HG03025 (cell line): Measurements from ENCODE around the gene CIB1.
"Not testable (repeated sequence)": the region's sequence is repeated elsewhere in the genome, so short reads cannot be mapped to it uniquely, and the experiment has no call there.

Experiments
- ATAC-seq: cut with Tn5 transposase; IDR thresholded peaks from one replicate; pipeline ENCODE4 v1.9.1; 2021; ENCODE audit warnings: mild to moderate bottlenecking, moderate library complexity; ENCODE audit not compliant: unreplicated experiment, low FRiP score

CIB1 gene

DNA sequence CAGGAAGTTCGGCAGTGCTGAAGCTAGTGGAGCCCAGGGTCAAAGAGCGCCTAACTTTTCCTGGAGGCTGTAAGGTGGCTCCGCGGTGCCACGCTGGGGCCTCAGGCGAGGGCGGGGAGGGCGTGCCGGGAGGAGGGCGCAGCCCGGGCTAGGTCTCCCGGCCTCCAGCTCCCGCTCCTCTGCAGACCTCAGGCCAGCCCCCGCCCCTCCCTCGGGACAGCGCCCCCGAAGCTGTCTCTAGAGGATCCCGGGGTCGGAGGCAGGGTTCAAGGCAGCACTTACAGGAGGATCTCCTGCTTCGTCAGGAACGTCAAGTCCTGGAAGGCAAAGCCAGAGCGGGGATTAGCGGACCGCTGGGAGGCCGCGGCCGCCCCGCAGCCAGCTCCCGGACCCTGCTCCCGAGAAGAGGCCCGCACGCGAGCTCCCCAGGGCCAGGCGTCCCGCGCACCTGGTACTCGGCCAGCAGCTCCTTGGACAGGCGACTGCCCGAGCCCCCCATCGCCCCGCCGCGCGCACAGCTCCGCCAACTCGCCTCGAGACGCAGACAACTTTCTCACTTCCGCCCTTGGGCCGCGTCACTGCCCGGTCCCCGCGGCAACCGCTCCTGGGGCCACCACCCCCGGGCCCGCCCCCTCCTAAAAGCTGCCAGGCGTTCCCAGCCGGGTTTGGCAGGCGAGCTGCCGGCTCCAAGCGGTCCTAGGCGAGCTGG lies at the start of gene CIB1:
Gene CIB1 (minus strand): TSS at position 555 of the 709 bp plus-strand sequence. CDS start 56 bp downstream, at position 499.
- ATAC-seq: peak; percentile 74

DNA sequence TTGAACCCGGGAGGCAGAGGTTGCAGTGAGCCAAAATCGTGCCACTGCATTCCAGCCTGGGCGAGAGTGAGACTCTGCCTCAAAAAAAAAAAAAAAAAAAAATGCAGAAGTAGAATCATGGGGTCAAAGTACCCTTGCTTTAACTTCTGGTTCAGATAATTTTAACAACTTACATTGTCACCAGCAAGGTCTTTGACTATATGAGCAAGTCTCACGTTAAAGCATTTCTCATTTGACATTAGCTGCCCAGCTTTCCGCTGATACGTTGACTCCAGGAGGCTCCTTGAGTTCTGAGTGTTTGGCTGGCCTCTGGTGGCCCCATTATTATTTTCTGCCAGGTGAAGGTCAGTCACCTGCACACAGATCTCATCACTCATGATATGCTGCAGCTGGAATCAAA lies 47.9 kb upstream of the CIB1 start:
- not testable (repeated sequence) for ATAC-seq

DNA sequence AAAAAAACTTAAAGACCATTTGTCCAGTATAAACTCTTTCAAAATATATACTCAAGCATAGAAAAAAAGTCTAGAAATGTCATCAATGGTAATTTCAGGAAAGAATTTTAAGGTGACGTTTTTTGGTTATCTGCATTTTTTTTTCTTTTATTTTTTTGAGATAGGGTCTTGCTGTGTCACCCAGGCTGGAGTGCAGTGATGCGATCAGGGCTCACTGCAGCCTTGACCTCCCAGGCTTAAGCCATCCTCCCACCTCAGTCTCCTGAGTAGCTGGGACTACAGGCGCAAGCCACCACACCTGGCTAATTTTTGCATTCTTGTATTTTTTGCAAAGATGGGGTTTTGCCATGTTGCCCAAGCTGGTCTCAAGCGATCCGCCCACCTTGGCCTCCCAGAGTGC lies 47.0 kb upstream of the CIB1 start:
- not testable (repeated sequence) for ATAC-seq

DNA sequence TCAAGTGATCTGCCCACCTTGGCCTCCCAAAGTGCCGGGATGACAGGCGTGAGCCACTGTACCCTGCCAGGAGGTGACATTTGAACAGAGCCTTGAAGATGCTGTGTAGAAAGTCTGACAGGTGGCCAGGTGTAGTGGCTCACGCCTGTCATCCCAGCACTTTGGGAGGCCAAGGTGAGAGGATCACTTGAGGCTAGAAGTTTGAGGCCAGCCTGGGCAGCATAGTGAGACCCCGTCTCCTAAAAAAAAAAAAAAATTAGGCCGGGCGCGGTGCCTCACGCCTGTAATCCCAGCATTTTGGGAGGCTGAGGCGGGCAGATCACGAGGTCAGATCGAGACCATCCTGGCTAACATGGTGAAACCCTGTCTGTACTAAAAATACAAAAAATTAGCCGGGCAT lies 44.7 kb upstream of the CIB1 start:
- not testable (repeated sequence) for ATAC-seq

DNA sequence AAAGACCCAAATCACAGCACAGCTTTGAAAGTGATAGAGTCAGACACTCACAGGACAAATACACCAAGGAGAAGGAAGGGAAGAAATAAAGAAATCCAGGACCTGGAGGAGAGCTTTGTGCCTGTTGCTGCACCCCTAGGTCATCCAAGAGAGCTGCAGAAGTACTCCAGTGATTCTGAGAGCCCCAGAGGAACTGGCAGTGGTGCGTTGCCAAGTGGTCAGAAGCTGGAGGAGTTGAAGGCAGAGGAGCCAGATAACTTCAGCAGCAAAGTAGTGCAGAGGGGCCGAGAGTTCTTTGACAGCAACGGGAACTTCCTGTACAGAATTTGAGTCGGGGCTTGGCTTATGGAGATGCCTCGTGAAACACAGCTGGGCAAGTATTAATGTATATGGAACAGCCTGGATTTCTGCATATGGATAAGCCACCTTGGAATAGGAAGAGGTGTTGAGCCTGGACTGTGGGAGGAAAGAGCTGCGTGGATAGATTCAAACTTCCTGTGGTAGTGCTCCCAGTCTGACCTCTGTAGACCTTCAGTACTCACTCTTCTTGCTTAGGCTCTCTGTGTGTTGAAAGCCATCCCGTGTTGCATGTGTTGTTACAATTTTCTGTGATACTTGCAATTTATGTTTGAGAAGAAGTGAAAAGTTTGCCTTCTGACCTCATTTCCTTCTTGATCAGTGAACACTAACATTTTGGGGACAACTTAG lies 37.9 kb upstream of the CIB1 start:
- ATAC-seq: no peak

DNA sequence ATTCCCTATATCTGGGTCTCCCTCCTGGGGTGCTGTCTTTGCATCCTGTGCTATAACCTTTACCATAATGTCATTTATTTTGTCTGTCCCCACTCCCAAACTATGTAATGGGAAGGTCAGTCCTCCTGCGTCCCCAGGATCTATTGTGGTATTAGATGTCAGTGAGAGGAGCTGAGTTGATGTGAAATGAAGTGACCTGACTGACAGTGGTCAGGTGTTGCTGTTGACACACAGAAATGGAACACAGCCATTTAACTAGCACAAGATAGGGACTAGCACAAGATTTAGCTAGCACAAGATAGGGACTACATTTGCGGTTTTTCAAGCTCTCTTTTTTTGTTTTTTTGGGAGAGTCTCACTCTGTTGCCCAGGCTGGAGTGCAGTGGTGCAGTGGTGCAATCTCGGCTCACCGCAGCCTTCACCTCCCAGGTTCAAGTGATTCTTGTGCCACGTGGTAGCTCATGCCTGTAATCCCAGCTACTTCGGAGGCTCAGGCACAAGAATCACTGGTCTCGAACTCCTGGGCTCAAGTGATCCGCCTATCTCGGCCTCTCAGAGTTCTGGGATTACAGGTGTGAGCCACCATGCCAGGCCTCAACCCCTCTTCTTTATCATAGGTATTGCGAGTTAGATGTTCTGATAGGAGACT lies 36.9 kb upstream of the CIB1 start:
- ATAC-seq: no peak

DNA sequence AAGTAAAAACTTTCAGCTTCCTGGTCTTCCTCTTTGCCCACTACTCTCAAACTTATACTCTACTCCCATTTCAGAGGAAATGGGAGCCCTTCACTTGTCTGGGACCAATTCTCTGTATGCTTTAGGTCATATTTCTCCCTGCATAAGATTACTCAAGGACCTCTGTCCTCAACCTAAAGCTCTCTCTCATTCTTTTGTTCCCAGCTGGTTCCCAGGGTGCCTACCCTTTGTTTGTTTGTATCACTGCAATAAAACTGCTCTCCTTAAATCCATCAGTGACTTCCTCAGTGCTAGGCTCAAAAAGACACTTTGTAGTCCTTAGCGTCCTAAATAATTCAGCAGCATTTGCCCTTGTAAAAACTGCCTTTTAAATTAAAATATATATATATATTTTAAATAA lies 34.7 kb upstream of the CIB1 start:
- ATAC-seq: no peak

DNA sequence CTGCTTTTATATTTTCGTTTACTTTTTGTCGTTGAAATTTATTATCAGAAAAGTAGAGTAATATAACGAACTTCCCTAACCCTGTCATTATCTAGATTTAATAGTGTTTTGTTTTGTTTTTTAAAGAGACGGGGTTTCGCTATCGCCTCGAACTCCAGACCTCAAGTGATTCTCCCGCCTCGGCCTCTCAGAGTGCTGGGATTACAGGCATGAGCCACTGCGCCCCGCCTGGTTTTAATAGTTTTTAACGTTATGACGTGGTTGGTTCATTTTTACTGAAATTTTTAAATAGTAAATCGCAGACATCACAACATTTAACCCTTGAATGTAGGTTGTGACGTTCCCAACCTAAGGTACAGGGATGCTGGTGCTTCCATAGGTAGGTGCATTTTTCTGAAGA lies 32.7 kb upstream of the CIB1 start:
- no peak for ATAC-seq

DNA sequence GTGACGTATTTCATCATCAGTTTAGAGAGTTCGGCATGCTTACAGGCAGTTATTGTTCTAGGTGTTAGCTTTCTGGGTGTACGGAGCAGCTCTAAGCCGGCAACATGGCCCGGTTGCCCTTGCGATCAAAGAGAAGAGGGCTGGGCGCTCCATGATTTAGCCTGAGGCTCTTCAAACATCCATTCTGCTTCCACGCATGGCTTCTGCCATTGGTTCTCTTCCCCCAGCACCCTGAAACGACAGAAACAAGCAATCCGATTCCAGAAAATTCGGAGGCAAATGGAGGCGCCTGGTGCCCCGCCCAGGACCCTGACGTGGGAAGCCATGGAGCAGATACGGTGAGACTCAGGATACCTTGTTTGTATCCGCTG lies 32.3 kb upstream of the CIB1 start:
- peak; percentile 19 for ATAC-seq

DNA sequence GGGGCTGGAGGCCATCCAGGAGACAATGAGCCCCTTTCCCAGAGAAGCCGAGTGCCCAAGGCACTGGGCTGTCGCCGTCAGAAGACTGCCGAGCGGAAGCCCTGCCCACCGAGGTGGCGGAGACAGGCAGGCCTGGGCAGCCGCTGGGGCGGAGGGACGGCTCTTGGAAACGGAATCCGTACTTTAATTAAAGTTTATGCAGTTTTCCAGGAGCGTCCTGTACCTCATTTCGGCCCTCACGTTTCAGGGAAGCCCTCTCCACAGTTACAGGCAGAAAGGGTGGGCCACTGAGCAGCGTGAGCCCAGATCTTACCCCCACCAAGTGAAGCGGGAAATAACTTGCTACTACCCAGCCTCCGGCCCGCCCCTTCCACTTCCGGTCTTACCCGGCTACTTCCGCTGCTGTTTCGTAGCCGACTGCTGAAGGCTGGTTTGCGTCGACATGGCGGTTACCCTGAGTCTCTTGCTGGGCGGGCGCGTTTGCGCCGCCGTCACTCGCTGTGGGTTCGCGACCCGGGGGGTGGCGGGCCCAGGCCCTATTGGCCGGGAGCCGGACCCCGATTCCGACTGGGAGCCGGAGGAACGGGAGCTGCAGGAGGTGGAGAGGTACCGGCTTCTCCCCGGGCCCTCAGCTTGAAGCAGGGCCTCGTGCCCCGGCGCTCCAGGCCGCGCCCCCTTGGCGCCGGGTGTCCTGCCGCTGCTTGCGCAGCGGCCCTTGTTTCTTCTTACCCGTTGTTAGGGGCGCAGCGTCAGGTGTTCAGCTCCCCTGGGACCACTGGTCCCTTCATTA lies 31.7 kb upstream of the CIB1 start, which contains the start of gene NGRN:
Gene NGRN (plus strand): TSS at position 402 of the 790 bp plus-strand sequence. CDS start 41 bp downstream, at position 443.
- peak; percentile 88 for ATAC-seq

DNA sequence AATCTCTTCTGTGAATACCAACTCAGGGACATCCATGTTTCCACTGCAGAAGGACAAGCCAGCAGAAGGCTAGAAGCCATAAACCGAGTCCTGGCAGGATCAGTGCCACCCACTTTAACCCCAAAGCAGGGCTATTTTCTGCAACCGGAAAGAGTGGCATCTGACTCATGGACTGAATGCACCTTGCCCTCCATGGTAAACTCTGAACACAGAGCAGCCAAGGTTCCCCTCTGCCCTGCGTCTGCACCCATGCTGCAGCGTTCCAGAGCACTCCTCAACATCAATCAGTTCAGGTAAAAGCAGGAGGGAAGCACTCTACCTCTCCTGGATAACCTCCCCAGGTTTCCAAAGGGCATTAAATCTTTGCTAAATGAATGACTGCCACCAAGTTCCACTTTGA lies 30.9 kb upstream of the CIB1 start:
- no peak for ATAC-seq

DNA sequence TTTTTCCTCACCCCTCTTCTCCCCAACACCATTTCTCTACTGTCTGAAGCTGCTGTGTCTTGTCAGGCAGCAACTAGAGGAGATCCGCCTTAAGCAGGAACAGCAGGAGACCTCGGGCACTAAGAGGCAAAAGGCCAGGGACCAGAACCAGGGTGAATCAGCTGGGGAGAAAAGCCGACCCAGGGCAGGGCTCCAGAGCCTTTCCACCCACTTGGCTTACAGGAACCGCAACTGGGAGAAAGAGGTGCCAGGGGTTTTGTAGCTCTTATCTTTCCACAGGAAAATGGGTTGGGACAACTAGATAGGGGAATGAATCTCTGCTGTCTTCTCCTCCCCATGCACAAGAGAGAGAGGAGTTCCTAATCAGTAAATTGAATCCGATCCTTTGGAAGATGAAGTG lies 28.7 kb upstream of the CIB1 start:
- no peak for ATAC-seq

DNA sequence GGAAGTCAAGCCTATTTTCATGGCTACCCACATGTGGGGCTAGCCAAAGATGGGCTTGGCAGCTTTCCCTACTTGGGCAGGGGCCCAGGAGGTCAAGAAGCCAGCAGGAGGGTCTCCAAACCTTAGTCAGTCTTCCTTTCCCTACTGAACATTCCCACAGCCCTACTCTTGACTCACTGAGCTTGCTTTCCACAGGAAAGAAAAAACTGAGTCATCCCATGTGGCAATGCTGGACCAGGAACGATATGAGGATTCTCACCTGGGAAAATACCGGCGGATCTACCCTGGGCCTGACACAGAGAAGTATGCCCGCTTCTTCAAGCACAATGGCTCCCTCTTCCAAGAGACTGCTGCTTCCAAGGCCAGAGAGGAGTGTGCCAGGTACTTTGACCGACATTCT lies 28.1 kb upstream of the CIB1 start:
- no peak for ATAC-seq

DNA sequence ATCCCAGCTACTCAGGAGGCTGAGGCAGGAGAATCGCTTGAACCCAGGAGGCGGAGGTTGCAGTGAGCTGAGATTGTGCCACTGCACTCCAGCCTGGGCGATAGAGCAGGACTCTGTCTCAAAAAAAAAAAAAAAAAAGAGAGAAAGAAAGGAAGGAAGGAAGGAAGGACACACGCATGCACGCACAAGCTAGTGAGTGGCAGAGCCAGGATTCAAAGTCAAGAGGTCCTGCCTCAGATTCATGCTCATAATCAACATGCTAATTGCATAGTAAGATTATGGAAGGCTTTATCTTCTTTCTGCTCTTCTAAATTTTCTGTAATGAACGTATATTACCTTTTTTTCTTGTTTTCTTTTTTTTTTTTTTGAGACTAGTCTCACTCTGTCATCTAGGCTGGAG lies 27.0 kb upstream of the CIB1 start:
- not testable (repeated sequence) for ATAC-seq

DNA sequence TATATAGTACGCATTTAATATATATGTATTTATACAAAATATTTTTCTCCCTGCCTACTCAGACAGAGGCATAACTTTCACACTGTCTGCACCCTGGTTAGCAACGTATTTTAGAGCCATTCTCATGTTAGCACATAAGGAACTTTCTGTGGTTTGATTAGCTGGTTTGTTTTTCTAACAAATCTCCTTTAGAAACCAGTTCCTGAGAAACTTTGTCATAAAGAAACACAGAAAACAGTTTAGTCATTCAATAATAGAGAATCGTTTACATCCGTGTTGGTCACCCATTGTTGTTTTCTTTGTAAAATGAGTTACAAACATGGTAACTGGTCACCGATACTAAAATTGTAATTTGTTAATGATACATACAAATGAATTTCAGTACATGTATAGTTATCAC lies 25.8 kb upstream of the CIB1 start:
- ATAC-seq: no peak

DNA sequence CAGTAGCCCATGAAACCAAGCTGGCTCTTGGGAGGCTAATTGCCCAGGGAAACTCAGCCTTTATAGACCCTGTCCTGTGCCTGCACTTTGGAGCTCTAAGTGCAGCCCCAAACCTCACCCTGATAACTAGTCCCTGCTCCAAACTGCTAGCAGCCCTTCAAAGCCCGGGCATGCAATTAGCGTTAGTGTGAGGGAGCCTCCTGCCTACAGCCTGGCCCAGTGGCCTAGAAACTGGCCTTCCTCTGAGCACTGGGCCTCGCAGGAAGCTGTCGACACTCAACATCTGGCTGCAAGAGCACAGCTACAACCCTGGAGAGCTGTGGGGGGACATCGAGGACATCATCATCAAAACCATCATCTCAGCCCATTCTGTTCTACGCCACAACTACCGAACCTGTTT lies 24.0 kb upstream of the CIB1 start:
- no peak for ATAC-seq

DNA sequence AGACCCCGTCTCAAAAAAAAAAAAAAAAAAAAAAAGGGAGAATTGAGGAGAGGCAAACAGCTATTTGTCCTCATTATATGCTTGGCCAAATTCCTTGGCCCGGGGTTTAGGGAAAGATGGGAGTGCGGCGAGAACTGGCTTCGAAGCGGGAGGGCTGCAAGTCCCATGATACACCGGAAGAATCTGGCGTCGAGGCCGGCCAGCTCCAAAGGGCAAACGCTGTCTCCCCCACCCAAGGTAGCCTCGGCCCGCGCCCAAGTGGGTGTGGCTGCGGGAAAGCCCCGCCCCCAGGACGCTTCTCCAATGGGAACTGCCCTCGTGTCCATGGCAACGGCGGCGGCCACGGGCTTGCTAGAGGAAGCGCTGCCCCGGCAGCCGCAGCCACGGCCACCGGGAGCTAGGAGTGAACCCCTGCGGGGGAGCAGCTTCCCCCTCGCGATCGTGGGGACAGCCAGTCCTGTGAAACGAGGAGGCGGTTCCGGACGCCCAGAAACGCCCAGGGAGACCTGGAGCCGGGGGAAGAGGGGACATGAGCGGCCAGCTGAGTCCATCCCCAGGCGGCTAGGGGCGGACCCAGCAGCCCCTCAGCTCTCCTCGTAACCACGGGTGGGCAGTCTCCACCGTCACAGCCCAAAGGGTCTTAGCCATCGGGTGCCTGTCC lies 15.6 kb upstream of the CIB1 start, which contains the start of gene TTLL13:
Gene TTLL13 (plus strand): TSS at position 354 of the 661 bp plus-strand sequence. CDS start 1,075 bp downstream, outside the sequence.
- ATAC-seq: no peak

DNA sequence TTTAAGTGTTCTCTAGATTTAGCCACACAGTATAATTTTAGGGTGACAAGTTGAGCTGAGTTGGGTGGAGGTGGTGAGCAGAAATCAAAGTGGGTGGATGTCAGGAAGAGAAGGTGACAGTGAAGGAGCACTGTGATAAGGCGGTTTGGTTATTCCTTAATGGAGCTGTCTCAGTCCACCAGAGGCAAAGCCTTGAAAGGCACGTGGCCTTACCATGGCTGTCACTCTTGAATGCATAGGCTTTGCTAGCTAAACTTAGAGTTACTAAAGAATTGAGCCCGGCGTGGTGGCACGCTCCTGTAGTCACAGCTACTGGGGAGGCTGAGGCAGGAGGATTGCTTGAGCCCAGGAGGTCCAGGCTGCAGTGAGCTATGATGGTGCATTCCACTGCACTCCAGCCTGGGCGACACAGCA lies 15.1 kb upstream of the CIB1 start:
- no peak for ATAC-seq

DNA sequence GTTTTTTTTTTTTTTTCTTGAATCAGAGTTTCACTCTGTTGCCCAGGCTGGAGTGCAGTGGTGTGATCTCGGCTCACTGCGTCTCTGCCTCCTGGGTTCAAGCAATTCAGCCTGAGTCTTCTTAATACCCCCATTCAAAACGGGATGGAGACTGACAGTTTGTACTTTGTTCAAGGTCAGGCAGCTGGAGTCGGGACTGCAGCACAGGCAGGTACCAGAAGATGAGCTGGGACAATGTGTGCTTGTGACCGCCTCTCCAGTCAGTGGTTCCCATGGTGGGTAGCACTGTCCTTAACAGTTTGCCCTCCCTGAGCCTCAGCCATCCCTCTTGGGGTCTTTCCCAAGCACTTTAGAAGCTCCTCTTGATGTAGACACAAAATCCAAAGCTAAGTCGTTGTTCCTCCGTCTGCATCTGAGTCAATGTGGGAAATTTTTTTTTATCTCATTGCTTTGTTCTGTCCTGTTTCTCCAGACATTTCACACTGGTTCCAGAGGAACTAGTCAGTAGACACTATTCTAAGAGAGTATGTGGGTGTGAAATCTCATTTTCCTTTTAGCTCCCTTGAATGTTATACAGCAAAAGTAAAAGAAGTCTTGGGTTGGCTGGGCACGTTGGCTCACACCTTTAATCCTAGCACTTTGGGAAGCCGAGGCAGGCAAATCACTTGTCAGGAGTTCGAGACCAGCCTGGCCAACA lies 10.3 kb upstream of the CIB1 start:
- no peak for ATAC-seq
